Measurements from ENCODE around the gene UGT3A2. TPM values are rescaled to one million over a fixed set of nuclear protein-coding genes. Genes with fewer than 3 reads are reported as not detected.

UGT3A2 gene
- total and polyA plus RNA-seq, 2 of the 4 experiments (the other 2 are of a cell fraction): not detected

DNA sequence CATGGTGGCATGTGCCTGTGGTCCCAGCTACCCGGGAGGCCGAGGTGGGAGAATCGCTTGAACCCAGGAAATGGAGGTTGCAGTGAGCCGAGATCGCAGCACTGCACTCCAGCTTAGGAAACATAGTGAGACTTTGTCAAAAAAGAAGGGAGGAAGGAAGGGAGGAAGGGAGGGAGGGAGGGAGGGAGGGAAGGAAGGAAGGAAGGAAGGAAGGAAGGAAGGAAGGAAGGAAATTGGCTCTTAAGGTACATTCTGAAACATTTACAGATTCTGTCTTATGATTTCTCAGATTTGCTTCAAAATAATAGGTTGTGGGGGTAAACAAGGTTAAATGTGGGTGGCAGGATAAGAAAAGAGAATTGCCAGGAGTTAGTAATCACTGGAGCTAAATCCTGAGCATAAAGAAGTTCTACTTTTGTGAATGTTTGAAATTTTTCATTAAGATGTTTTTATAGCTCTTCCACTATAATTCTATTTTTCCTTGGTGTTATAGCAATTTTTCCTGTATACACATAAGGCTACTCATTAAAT, 2.1 kb upstream of the UGT3A2 start:
- Histone ChIP-seq H3K4me1 (ENCODE audit: control insufficient read depth, insufficient read depth, low read length) (no peaks in the 10 kb centered on the region), H4K5ac (ENCODE audit: low read depth, low read length) (no peak overlapping the region), H3K9me3 (ENCODE audit: control insufficient read depth, insufficient read depth, low read length) (no peaks in the 10 kb centered on the region), H3K23ac (ENCODE audit: low read depth, low read length) (no peak overlapping the region), H3K4ac (ENCODE audit: low read depth, low read length) (no peak overlapping the region), H4K20me1 (ENCODE audit: insufficient read depth, low read length) (no peaks in the 10 kb centered on the region), H2AK5ac (ENCODE audit: low read depth, low read length) (no peak overlapping the region), H3K27me3 (ENCODE audit: control insufficient read depth, insufficient read depth, low read length) (peaks cover 22% of the 10 kb centered on the region), H4K8ac (ENCODE audit: low read depth in 2 of 2, low read length in 2 of 2) (no peak overlapping the region), H2BK5ac (ENCODE audit: low read depth, low read length, poor library complexity, severe bottlenecking) (no peak overlapping the region), H2BK15ac (ENCODE audit: low read depth, low read length) (no peak overlapping the region), H3K9me1 (ENCODE audit: insufficient read depth, low read length) (no peaks in the 10 kb centered on the region), H2BK20ac (ENCODE audit: low read depth, low read length) (no peak overlapping the region), H3K79me1 (ENCODE audit: low read depth in 1 of 2, low read length in 2 of 2) (no peaks in the 10 kb centered on the region), H3K14ac (replicated peaks; ENCODE audit: low read depth, low read length) (no peak overlapping the region), H3K56ac (ENCODE audit: extremely low read depth, insufficient read depth, low read length) (no peak overlapping the region), H3K9ac (ENCODE audit: low read depth, low read length) (no peak overlapping the region), H3K4me2 (ENCODE audit: low read depth, low read length) (no peak overlapping the region), H2AFZ (replicated peaks; ENCODE audit: low read length, poor library complexity) (no peak overlapping the region), H3K36me3 (ENCODE audit: control insufficient read depth, insufficient read depth, low read length) (no peaks in the 10 kb centered on the region), H2AK9ac (replicated peaks; ENCODE audit: low read depth, low read length, poor library complexity) (no peak overlapping the region), H2BK120ac (ENCODE audit: low read depth, low read length) (no peak overlapping the region), H3K27ac (ENCODE audit: insufficient read depth, low read length) (no peak overlapping the region), H4K91ac (ENCODE audit: insufficient read depth, low read depth, low read length) (no peak overlapping the region), H3K4me3 (ENCODE audit: insufficient read depth, low read depth, low read length) (no peak overlapping the region), H3K18ac (ENCODE audit: low read depth, low read length) (no peak overlapping the region)
- dilution Hi-C loops (cut with HindIII; ENCODE audit: low sequenced_read_pairs, unreplicated experiment) (no loop called here), in situ Hi-C loops (cut with MboI; ENCODE audit: low sequenced_read_pairs) (no loop called here), intact Hi-C loops (cut with micrococcal nuclease) (no loop called here)
- WGBS, 2 experiments (ENCODE audit: extremely low coverage in 2 of 2, insufficient read length in 1 of 2): 80% methylated on average over 2 of the region's 5 CpGs; no CpG with 5 or more reads in 1 of the 2 experiments
- ATAC-seq (ENCODE audit: low read depth) (no peak), DNase-seq (no peak)
- TF ChIP-seq POLR2A (IDR thresholded peaks at IDR 0.05; ENCODE audit: low read depth, low read length): no peak
- TF ChIP-seq, protein P1, sequence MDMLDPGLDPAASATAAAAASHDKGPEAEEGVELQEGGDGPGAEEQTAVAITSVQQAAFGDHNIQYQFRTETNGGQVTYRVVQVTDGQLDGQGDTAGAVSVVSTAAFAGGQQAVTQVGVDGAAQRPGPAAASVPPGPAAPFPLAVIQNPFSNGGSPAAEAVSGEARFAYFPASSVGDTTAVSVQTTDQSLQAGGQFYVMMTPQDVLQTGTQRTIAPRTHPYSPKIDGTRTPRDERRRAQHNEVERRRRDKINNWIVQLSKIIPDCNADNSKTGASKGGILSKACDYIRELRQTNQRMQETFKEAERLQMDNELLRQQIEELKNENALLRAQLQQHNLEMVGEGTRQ (IDR thresholded peaks at IDR 0.05; ENCODE audit: low read depth, low read length): no peak
- TF ChIP-seq CHD1 (IDR thresholded peaks at IDR 0.05; ENCODE audit: low read depth, low read length): no peak
- TF ChIP-seq MAZ (IDR thresholded peaks at IDR 0.05; ENCODE audit: borderline replicate concordance, low read depth, low read length): no peak
- no peak for TF ChIP-seq MXI1 (IDR thresholded peaks at IDR 0.05; ENCODE audit: borderline replicate concordance, low read depth, low read length)
- no peak for TF ChIP-seq FOS (IDR thresholded peaks at IDR 0.05; ENCODE audit: low read depth, low read length)
- TF ChIP-seq, protein P2, sequence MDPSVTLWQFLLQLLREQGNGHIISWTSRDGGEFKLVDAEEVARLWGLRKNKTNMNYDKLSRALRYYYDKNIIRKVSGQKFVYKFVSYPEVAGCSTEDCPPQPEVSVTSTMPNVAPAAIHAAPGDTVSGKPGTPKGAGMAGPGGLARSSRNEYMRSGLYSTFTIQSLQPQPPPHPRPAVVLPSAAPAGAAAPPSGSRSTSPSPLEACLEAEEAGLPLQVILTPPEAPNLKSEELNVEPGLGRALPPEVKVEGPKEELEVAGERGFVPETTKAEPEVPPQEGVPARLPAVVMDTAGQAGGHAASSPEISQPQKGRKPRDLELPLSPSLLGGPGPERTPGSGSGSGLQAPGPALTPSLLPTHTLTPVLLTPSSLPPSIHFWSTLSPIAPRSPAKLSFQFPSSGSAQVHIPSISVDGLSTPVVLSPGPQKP (IDR thresholded peaks at IDR 0.05; ENCODE audit: borderline replicate concordance, low read depth, low read length): no peak
- TF ChIP-seq CEBPB (IDR thresholded peaks at IDR 0.05; ENCODE audit: low read depth, low read length): no peak
- TF ChIP-seq, protein P3, sequence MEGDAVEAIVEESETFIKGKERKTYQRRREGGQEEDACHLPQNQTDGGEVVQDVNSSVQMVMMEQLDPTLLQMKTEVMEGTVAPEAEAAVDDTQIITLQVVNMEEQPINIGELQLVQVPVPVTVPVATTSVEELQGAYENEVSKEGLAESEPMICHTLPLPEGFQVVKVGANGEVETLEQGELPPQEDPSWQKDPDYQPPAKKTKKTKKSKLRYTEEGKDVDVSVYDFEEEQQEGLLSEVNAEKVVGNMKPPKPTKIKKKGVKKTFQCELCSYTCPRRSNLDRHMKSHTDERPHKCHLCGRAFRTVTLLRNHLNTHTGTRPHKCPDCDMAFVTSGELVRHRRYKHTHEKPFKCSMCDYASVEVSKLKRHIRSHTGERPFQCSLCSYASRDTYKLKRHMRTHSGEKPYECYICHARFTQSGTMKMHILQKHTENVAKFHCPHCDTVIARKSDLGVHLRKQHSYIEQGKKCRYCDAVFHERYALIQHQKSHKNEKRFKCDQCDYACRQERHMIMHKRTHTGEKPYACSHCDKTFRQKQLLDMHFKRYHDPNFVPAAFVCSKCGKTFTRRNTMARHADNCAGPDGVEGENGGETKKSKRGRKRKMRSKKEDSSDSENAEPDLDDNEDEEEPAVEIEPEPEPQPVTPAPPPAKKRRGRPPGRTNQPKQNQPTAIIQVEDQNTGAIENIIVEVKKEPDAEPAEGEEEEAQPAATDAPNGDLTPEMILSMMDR (conservative IDR thresholded peaks at IDR 0.05; ENCODE audit: low read depth, low read length): no peak
- TF ChIP-seq NFE2L2 (IDR thresholded peaks at IDR 0.05; ENCODE audit: low read depth, low read length): no peak
- TF ChIP-seq MAFK (IDR thresholded peaks at IDR 0.05; ENCODE audit: low read depth, low read length): no peak
- no peak for TF ChIP-seq BHLHE40 (IDR thresholded peaks at IDR 0.05; ENCODE audit: low read depth, low read length)
- no peak for TF ChIP-seq RCOR1 (IDR thresholded peaks at IDR 0.05; ENCODE audit: insufficient replicate concordance, low read length)
- no peak for TF ChIP-seq RFX5 (IDR thresholded peaks at IDR 0.05; ENCODE audit: low read depth, low read length)
- TF ChIP-seq SMC3 (IDR thresholded peaks at IDR 0.05; ENCODE audit: low read depth, low read length): no peak
- TF ChIP-seq RAD21 (IDR thresholded peaks at IDR 0.05; ENCODE audit: low read length): no peak
- POLR2A ChIA-PET (ENCODE audit: unreplicated experiment): interaction anchor here (0.6 kb wide), 1 partner anchor 13 kb away, joined by 5 read pairs; no protein-coding TSS in a partner anchor
- CTCF ChIA-PET: interaction anchor here (0.7 kb wide), 1 partner anchor 10 kb away, joined by 3 read pairs; no protein-coding TSS in a partner anchor
- no TSS peak for BruUV-seq (replicated peaks)
